Mesodermal cell (in vitro differentiated cells): ENCODE data around the gene IFRD2.

Source experiments
- H3K27ac ChIP-seq: 2 replicates; pipeline ENCODE4 v1.7.0; 2013; ENCODE audit warnings: mild to moderate bottlenecking, low read depth, low read length, moderate library complexity; ENCODE audit not compliant: severe bottlenecking
- H3K36me3 ChIP-seq: 2 replicates; pipeline ENCODE4 v1.7.1; 2013; ENCODE audit warnings: mild to moderate bottlenecking, low read length, moderate library complexity; ENCODE audit not compliant: control insufficient read depth, insufficient read depth
- H3K4me1 ChIP-seq: one replicate; pipeline ENCODE4 v1.7.1; 2013; ENCODE audit warnings: mild to moderate bottlenecking, low read length; ENCODE audit not compliant: insufficient read depth, control insufficient read depth, poor library complexity, severe bottlenecking
- H3K4me3 ChIP-seq: 2 replicates; pipeline ENCODE4 v1.7.0; 2013; ENCODE audit warnings: low read length, control low read depth, mild to moderate bottlenecking; ENCODE audit not compliant: insufficient read depth, poor library complexity, severe bottlenecking; ENCODE audit errors: extremely low read depth
- H3K9me3 ChIP-seq: 2 replicates; pipeline ENCODE4 v1.7.1; 2013; ENCODE audit warnings: mild to moderate bottlenecking, low read length, moderate library complexity; ENCODE audit not compliant: control insufficient read depth
- WGBS, 2 experiments: methylation state at CpG; one replicate each; pipeline ENCODE4 v1.1.5; 2013; ENCODE audit warnings: missing lambda C conversion rate in 2 of 2; ENCODE audit not compliant: insufficient coverage in 2 of 2; 5-methylcytosine and 5-hydroxymethylcytosine counted together

The IFRD2 gene

DNA sequence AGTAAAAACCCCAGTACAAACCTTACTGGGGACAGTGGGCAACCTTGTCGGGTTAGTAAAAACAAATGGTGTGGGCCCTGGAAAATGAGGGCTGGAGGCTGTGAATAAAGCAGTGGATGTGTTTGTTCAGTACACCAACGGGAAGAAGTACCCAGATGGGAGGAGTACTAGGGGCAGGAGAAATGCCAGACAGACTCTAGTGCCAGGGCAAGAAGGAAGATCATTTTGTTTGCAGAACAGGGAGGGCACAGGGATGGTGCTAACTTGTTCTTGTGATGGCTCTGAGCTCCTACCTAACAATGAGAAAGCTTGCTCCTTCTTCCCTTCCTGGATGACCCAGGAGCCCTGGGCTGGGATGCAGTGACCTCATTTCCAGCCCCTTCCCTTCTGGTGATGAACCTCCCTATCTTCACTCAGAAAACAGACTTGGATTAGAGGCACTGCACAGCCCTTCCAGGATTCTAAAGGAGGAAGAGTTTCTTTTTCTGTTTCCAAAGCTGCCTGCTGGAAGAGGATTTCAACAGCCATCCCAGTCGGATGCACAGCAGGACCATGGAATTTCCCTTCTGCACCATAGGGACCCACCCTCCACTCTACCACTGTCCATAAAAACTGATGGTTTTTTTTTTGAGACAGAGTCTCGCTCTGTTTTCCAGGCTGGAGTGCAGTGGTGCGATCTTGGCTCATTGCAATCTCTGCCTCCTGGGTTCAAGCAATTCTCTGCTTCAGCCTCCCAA, 42.3 kb upstream of the IFRD2 start:
- no peak overlapping the region for H3K4me3 ChIP-seq
- 95 to 96% methylated on average over 4 to 5 of the region's 5 CpGs for WGBS, 2 experiments
- peaks cover 45% of the 10 kb centered on the region for H3K36me3 ChIP-seq
- H3K9me3 ChIP-seq: no peaks in the 10 kb centered on the region
- peak overlapping the region; percentile 69 for H3K27ac ChIP-seq
- H3K4me1 ChIP-seq: peaks cover 23% of the 10 kb centered on the region

- Histone ChIP-seq H3K36me3 (peaks cover 48% of the 10 kb centered on the region), H3K4me1 (peaks cover 23% of the 10 kb centered on the region), H3K4me3 (no peak overlapping the region), H3K27ac (peak overlapping the region; percentile 69), H3K9me3 (no peaks in the 10 kb centered on the region)
- 86 to 91% methylated on average over 3 to 12 of the region's 12 CpGs for WGBS, 2 experiments
Measured at GRCh38 chr3:50333744-50334328, 41.6 kb upstream of the IFRD2 start.

GRCh38 chr3:50331364-50331907, 39.2 kb upstream of the IFRD2 start:
- H3K4me3 ChIP-seq: no peak overlapping the region
- 97 to 99% methylated on average over 19 of the region's 19 CpGs for WGBS, 2 experiments
- H3K36me3 ChIP-seq: peaks cover 50% of the 10 kb centered on the region
- H3K4me1 ChIP-seq: peaks cover 34% of the 10 kb centered on the region
- no peaks in the 10 kb centered on the region for H3K9me3 ChIP-seq
- no peak overlapping the region for H3K27ac ChIP-seq

DNA sequence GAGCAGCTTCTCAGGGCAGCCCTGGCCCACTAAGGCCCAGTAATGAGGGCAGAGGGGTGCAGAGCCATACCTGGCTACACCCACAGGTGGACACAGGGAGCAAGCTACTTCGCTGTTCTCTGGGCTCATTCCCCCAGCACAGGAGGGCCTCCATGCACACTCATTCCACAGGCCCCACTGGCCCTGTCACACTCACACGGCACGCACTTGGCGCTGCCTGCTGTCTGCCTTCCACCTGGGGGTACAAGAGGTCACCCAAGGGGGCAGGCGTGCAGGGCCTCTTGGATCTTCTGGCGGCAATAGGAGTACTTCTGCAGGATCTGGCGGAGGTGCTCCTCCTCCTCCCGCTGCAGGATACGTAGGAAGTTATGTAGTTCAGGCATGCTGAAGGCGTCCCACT, 38.1 kb upstream of the IFRD2 start:
- Histone ChIP-seq H3K4me3 (no peak overlapping the region), H3K4me1 (peaks cover 26% of the 10 kb centered on the region), H3K36me3 (peaks cover 61% of the 10 kb centered on the region), H3K9me3 (no peaks in the 10 kb centered on the region), H3K27ac (no peak overlapping the region)
- WGBS, 2 experiments: 94 to 98% methylated on average over 8 of the region's 10 CpGs

DNA sequence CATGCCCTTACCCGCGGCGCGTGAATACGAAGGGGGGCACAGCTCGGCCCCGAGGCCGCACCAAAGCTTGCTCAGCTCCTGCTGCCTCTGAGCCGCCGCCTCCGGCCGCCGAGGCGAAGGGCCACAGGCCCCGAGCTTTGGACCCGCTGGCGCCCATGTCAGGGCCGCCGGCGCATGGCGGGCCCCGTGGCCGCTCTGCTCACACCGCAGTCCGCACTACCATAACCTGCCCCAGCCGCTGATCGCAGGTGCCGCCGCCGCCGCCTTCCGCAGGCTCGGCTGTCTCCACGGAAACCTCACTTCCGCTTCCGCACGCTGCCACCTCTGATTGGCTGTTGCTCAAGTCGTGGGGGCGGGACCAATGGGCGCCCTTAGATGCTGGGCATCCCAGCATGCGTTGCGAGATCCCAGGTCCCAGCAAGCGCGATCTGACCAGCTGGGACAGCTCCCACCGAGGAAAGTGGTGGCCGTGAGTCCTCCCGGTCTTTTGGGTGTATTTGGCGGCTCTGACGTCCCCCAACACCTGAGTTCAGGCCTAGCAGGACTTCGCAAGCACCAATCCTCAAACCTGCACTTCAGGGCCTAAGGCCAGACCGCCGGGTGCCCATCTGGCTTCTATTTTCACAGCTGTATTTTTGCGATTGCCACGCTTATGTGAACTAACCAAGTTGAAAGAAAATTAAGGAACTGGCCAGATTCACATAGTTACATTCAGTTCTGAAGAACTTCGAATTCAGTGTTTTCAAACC, 35.9 kb upstream of the IFRD2 start, which contains the start of gene TUSC2:
Gene TUSC2, minus strand, starts transcription at position 281 of the 749 bp plus-strand sequence. Its CDS starts 124 bp downstream, at position 157.
- Histone ChIP-seq H3K27ac (peak within 1 kb of the TSS; percentile 57), H3K9me3 (no peaks in the 10 kb centered on the region), H3K4me3 (peak within 1 kb of the TSS; percentile 91), H3K4me1 (peaks cover 24% of the 10 kb centered on the region), H3K36me3 (peaks cover 61% of the 10 kb centered on the region)
- WGBS, 2 experiments: 8 to 12% methylated on average over 37 to 46 of the region's 55 CpGs

DNA sequence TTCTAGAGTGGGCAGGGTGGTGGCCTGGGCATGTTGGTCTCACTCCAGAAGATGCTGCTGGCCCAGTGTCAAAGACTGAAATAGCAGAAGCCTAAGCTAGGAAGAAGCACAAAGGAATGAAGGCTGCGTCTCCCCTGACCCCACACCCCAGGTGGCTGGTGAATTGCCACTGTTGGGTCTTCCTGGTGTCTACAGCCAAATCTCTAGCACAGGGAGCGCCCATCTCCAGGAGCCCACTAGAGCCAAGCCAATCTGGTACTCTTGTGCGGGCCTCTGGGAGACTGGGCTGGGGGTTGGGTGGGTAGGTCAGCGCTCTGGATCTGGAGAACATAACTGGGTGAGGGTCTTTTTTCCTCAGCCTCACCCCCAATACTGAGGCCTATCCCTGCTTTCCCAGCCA, 34.9 kb upstream of the IFRD2 start:
- H3K9me3 ChIP-seq: no peaks in the 10 kb centered on the region
- no peak overlapping the region for H3K27ac ChIP-seq
- peaks cover 34% of the 10 kb centered on the region for H3K4me1 ChIP-seq
- peak overlapping the region; percentile 91 for H3K4me3 ChIP-seq
- WGBS, 2 experiments: 90 to 100% methylated on average over 2 of the region's 4 CpGs
- peaks cover 53% of the 10 kb centered on the region for H3K36me3 ChIP-seq

- no peak overlapping the region for H3K4me3 ChIP-seq
- H3K27ac ChIP-seq: no peak overlapping the region
- WGBS, 2 experiments: 94 to 96% methylated on average over 3 to 7 of the region's 8 CpGs
- H3K36me3 ChIP-seq: peaks cover 44% of the 10 kb centered on the region
- peaks cover 37% of the 10 kb centered on the region for H3K4me1 ChIP-seq
- H3K9me3 ChIP-seq: no peaks in the 10 kb centered on the region
Measured at GRCh38 chr3:50326182-50326541, 33.9 kb upstream of the IFRD2 start.

DNA sequence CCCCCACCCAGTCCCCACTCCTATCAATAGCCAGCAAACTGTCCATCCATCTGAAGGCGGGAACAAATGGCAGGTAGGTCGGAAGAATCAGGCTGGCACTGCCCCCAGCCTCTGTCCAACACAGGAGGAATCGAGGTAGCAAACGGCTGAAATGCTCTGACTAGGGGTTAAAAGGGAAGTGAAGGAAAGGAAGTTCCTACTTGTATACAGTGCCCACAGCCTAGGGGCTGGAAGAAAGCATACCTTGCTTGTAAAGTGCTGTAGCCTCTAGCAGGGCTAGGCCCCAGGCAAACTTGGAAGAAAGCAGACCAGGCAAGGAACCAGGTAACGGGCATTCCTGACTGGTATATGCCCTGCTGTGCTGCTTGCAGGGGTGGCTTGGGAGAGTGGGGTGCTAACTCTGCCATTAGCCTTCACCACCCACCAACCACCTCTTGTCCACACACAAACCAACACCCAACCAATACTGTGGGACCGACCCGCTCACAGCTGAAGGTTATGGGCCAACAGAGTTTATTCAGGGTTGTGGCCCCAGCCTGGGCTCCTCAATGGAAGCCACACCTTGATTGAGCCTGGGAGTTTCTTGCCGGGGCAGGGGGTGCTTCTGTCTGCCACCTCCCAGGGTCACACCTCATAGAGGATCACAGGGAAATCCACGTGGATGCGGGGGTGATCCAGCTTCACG, 33.4 kb upstream of the IFRD2 start:
- H3K27ac ChIP-seq: no peak overlapping the region
- H3K4me1 ChIP-seq: peaks cover 37% of the 10 kb centered on the region
- H3K9me3 ChIP-seq: no peaks in the 10 kb centered on the region
- no peak overlapping the region for H3K4me3 ChIP-seq
- 90 to 95% methylated on average over 9 to 11 of the region's 11 CpGs for WGBS, 2 experiments
- H3K36me3 ChIP-seq: peaks cover 38% of the 10 kb centered on the region

GRCh38 chr3:50325113-50325480, 32.9 kb upstream of the IFRD2 start:
- peaks cover 40% of the 10 kb centered on the region for H3K4me1 ChIP-seq
- WGBS, 2 experiments: no CpG with 5 or more reads among the region's 2 CpGs
- no peaks in the 10 kb centered on the region for H3K9me3 ChIP-seq
- H3K36me3 ChIP-seq: peaks cover 36% of the 10 kb centered on the region
- H3K27ac ChIP-seq: no peak overlapping the region
- no peak overlapping the region for H3K4me3 ChIP-seq

GRCh38 chr3:50324351-50325112, 32.3 kb upstream of the IFRD2 start:
- Histone ChIP-seq H3K27ac (no peak overlapping the region), H3K4me1 (peaks cover 44% of the 10 kb centered on the region), H3K9me3 (no peaks in the 10 kb centered on the region), H3K4me3 (no peak overlapping the region), H3K36me3 (peaks cover 36% of the 10 kb centered on the region)
- 73 to 80% methylated on average over 4 of the region's 4 CpGs for WGBS, 2 experiments
